A549 (cell line): ENCODE measurements around the gene ADGRG2. TPM values are rescaled to one million over a fixed set of nuclear protein-coding genes. Genes with fewer than 3 reads are reported as not detected.

Experiments used
- ATAC-seq, 2 experiments: fragments of 200-7000 bp in 1 of 2; fragments of >200 bp in 1 of 2; cut with Nextera tagmentation in 1 of 2; cut with Tn5 transposase in 1 of 2; 3 replicates each; pipeline versions ENCODE4 v1.8.0 to v1.9.1; 2018 to 2020; ENCODE audit warnings: mild to moderate bottlenecking in 1 of 2, moderate library complexity in 1 of 2
- CTCF ChIA-PET: fragments of 300-600 bp; sonication (Branson Sonifier 250); formaldehyde crosslinking; extraction: SDS; loops from one replicate; lab custom pipeline; 2021; ENCODE audit warnings: antibody characterized with exemption, inconsistent platforms; lab: Yijun Ruan, JAX
- POLR2A ChIA-PET: fragments of 350-600 bp; formaldehyde crosslinking; extraction: SDS; loops from one replicate; lab custom pipeline; 2021; ENCODE audit warnings: antibody characterized with exemption, inconsistent platforms; lab: Yijun Ruan, JAX
- DNase-seq, 2 experiments: peaks; one replicate each; pipeline versions ENCODE4 v3.0.0 to v3.0.0-alpha.2; 2011 to 2016; ENCODE audit warnings: low read depth in 1 of 2, low spot score in 1 of 2
- FAIRE-seq: peaks from 2 replicates; lab custom pipeline; 2011; peaks lifted over from hg19 to GRCh38; lab: Jason Lieb, UNC
- H3K27ac ChIP-seq, 2 experiments: fragments of >200 bp; sonication (Bioruptor Twin); formaldehyde crosslinking; 3 replicates each; pipeline ENCODE4 v1.5.1; 2016 to 2017
- H3K4me1 ChIP-seq: fragments of >200 bp; sonication (Bioruptor Twin); formaldehyde crosslinking; 3 replicates; pipeline ENCODE4 v1.6.1; 2016
- H3K4me2 ChIP-seq: fragments of >200 bp; sonication (Bioruptor Twin); formaldehyde crosslinking; 3 replicates; pipeline ENCODE4 v1.6.1; 2016
- H3K4me3 ChIP-seq: fragments of >200 bp; sonication (Bioruptor Twin); formaldehyde crosslinking; 3 replicates; pipeline ENCODE4 v1.5.1; 2016
- H3K9me3 ChIP-seq: fragments of >200 bp; sonication (Bioruptor Twin); formaldehyde crosslinking; 3 replicates; pipeline ENCODE4 v1.6.1; 2016
- CBX2 ChIP-seq: fragments of 200-600 bp; sonication (generic); IDR thresholded peaks from 2 replicates; pipeline ENCODE4 v1.6.1; 2016; ENCODE audit warnings: low read depth, mild to moderate bottlenecking, borderline replicate concordance
- CHD2 ChIP-seq: fragments of 150-350 bp; IDR thresholded peaks from 2 replicates; pipeline ENCODE4 v1.6.1; 2014; ENCODE audit warnings: low read length; ENCODE audit not compliant: partially characterized antibody
- EHF ChIP-seq: fragments of 250-450 bp; sonication (Bioruptor Pico); IDR thresholded peaks from 2 replicates; pipeline ENCODE4 v1.5.0; 2020; ENCODE audit warnings: mild to moderate bottlenecking
- EHMT2 ChIP-seq: fragments of 200-600 bp; sonication (generic); IDR thresholded peaks from 2 replicates; pipeline ENCODE4 v1.6.1; 2016; ENCODE audit warnings: antibody characterized with exemption, low read depth, mild to moderate bottlenecking, moderate library complexity
- ELK1 ChIP-seq: fragments of 150-350 bp; IDR thresholded peaks from 2 replicates; pipeline ENCODE4 v1.6.1; 2014; ENCODE audit warnings: low read depth, mild to moderate bottlenecking, low read length
- FOSL2 ChIP-seq, 2 experiments: fragments of 450-650 bp in 1 of 2; fragments of >200 bp in 1 of 2; sonication (Bioruptor Twin) in 1 of 2; formaldehyde crosslinking; IDR thresholded peaks; 2 replicates each; pipeline versions ENCODE4 v1.5.0 to v1.6.1; 2016 to 2020; ENCODE audit warnings: mild to moderate bottlenecking in 1 of 2, moderate library complexity in 1 of 2
- GATA3 ChIP-seq: IDR thresholded peaks from 2 replicates; pipeline ENCODE4 v1.6.1; 2012; ENCODE audit warnings: borderline replicate concordance
- HES2 ChIP-seq: fragments of >200 bp; sonication (Bioruptor Twin); formaldehyde crosslinking; IDR thresholded peaks from 2 replicates; pipeline ENCODE4 v1.6.1; 2016
- HEYL ChIP-seq: fragments of 250-450 bp; sonication (Bioruptor Pico); IDR thresholded peaks from 2 replicates; pipeline ENCODE4 v1.8.0; 2021; ENCODE audit warnings: mild to moderate bottlenecking, moderate library complexity
- HMGXB4 ChIP-seq: fragments of 250-450 bp; sonication (Bioruptor Pico); IDR thresholded peaks from 2 replicates; pipeline ENCODE4 v1.5.0; 2021; ENCODE audit warnings: mild to moderate bottlenecking, moderate library complexity, borderline replicate concordance
- HOXB13 ChIP-seq: fragments of 250-450 bp; sonication (Bioruptor Pico); IDR thresholded peaks from 2 replicates; pipeline ENCODE4 v1.5.0; 2020; ENCODE audit warnings: low read depth, mild to moderate bottlenecking, moderate library complexity
- HOXB5 ChIP-seq: fragments of 250-450 bp; sonication (Bioruptor Pico); IDR thresholded peaks from 2 replicates; pipeline ENCODE4 v1.5.0; 2020; ENCODE audit warnings: mild to moderate bottlenecking, moderate library complexity
- JUN ChIP-seq, 2 experiments: fragments of >200 bp; sonication (Bioruptor Twin); formaldehyde crosslinking; IDR thresholded peaks; 2 replicates in 1 of 2; 3 replicates in 1 of 2; pipeline ENCODE4 v1.6.1; 2016 to 2017
- JUNB ChIP-seq: fragments of >200 bp; sonication (Bioruptor Twin); formaldehyde crosslinking; IDR thresholded peaks from 2 replicates; pipeline ENCODE4 v1.6.1; 2016
- MAFK ChIP-seq: fragments of 450-650 bp; IDR thresholded peaks from 2 replicates; pipeline ENCODE4 v1.6.1; 2014; ENCODE audit not compliant: partially characterized antibody
- NFE2L2 ChIP-seq: fragments of 150-350 bp; conservative IDR thresholded peaks from 2 replicates; pipeline ENCODE4 v1.6.1; 2014; ENCODE audit warnings: low read length
- NR3C1 ChIP-seq: fragments of >200 bp; sonication (Bioruptor Twin); formaldehyde crosslinking; IDR thresholded peaks from 3 replicates; pipeline ENCODE4 v1.6.1; 2017
- POLR2A ChIP-seq: IDR thresholded peaks from 2 replicates; pipeline ENCODE4 v1.6.1; 2012; ENCODE audit warnings: mild to moderate bottlenecking, low read length
- POLR2AphosphoS2 ChIP-seq: conservative IDR thresholded peaks from 2 replicates; pipeline ENCODE4 v1.6.1; 2012; ENCODE audit warnings: low read length, improper control_type of control experiment, inconsistent platforms
- RCOR1 ChIP-seq: fragments of 150-350 bp; IDR thresholded peaks from 2 replicates; pipeline ENCODE4 v1.6.1; 2014; ENCODE audit warnings: antibody characterized with exemption, low read length, low read depth
- RFX5 ChIP-seq: fragments of 450-650 bp; IDR thresholded peaks from 2 replicates; pipeline ENCODE4 v1.7.1; 2014; ENCODE audit warnings: antibody characterized with exemption, mild to moderate bottlenecking, moderate library complexity
- SMC3 ChIP-seq: fragments of >200 bp; sonication (Bioruptor Twin); formaldehyde crosslinking; IDR thresholded peaks from 3 replicates; pipeline ENCODE4 v1.6.1; 2018; ENCODE audit warnings: inconsistent platforms
- SREBF2 ChIP-seq: fragments of 450-650 bp; IDR thresholded peaks from 2 replicates; pipeline ENCODE4 v1.6.1; 2014; ENCODE audit warnings: mild to moderate bottlenecking, moderate library complexity
- TP53 ChIP-seq: fragments of 250-450 bp; sonication (Bioruptor Pico); IDR thresholded peaks from 2 replicates; pipeline ENCODE4 v1.5.0; 2021; ENCODE audit warnings: mild to moderate bottlenecking, moderate library complexity
- ZSCAN20 ChIP-seq: fragments of 250-450 bp; sonication (Bioruptor Pico); IDR thresholded peaks from 2 replicates; pipeline ENCODE4 v1.8.0; 2022; ENCODE audit warnings: mild to moderate bottlenecking, moderate library complexity
- whole genome bisulfite sequencing: methylation state at CpG from one replicate; pipeline ENCODE4 v1.1.6; 2017; ENCODE audit errors: missing lambda C conversion rate; 5-methylcytosine and 5-hydroxymethylcytosine counted together
- polyA plus RNA-seq, 4 experiments: library from polyadenylated mRNA; depleted of rRNA in 3 of 4; stranded (reverse); fragments of >200 nt; fragmentation: RNase III in 1 of 4; extraction: RNeasy Plus Mini Kit Qiagen cat#74134 plus additional on column Dnase treatment in 1 of 4; gene quantifications; 2 replicates in 3 of 4; 3 replicates in 1 of 4; pipeline ENCODE4 v1.2.3, GENCODE V29; 2011 to 2017
- TF ChIP-seq, protein P1 (sequence below): IDR thresholded peaks from 2 replicates; pipeline ENCODE4 v1.6.1; 2012; ENCODE audit warnings: low read depth, borderline replicate concordance

Gene ADGRG2
- polyA plus RNA-seq, 2 of the 4 experiments (the other 2 are of a cell fraction): 5.2 to 10.3 TPM

- 83% methylated on average over 12 of the region's 12 CpGs for WGBS
- CTCF ChIA-PET: no interaction called here
- POLR2A ChIA-PET: no interaction called here
Observed at GRCh38 chrX:19094654-19095053, 27.6 kb downstream of the ADGRG2 start.

DNA sequence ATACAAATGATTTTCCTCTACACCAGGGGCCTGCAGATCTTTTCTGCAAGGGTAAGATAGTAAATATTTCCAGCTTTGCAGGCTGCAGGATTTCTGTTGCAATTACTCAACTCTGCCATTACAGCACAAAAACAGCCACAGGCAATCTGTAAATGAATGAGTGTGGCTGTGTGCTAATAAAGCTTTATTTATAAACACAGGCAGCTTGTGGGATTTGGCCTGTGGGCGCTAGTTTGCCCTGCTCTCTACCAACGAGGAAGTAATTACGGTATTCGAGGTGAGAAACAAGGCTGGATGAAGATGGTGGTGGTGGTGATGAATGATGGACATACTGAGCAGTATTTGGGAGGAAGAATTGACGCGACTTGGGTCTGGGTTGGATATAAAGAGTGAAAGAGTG, 30.7 kb downstream of the ADGRG2 start:
- Histone ChIP-seq H3K4me3 (no peak overlapping the region), H3K4me2 (no peak overlapping the region), H3K9me3 (peaks cover 16% of the 10 kb centered on the region), H3K27ac (no peak overlapping the region), H3K4me1 (peaks cover 4% of the 10 kb centered on the region; the same call in 2 of the 3 replicates)
- no peak for ATAC-seq
- no peak for DNase-seq
- 85% methylated on average over 6 of the region's 6 CpGs for WGBS
- TF ChIP-seq NFE2L2: no peak
- TF ChIP-seq SMC3: no peak
- TF ChIP-seq CHD2: no peak
- TF ChIP-seq RFX5: no peak
- TF ChIP-seq JUN (IDR thresholded peaks at IDR 0.05): no peak
- no peak for TF ChIP-seq RCOR1
- no peak for TF ChIP-seq HOXB5 (CRISPR knock-in tag)
- TF ChIP-seq MAFK: no peak
- TF ChIP-seq JUNB: no peak
- no peak for TF ChIP-seq NR3C1
- TF ChIP-seq GATA3: no peak
- TF ChIP-seq EHMT2: no peak
- no peak for TF ChIP-seq ELK1
- TF ChIP-seq EHF (CRISPR knock-in tag): no peak
- TF ChIP-seq HOXB13: no peak
- no peak for TF ChIP-seq TP53 (CRISPR knock-in tag)
- CTCF ChIA-PET: interaction anchor here (0.6 to 0.9 kb wide), 4 partner anchors 8 to 50 kb away, joined by 3 read pairs; partner anchors contain the start of gene ADGRG2
- POLR2A ChIA-PET: no interaction called here
- FAIRE-seq: no peak

More at GRCh38 chrX:19094654-19095053, 27.6 kb downstream of the ADGRG2 start:
- FAIRE-seq: no peak
- H3K4me1 ChIP-seq: peaks cover 11% of the 10 kb centered on the region; the same call in 2 of the 3 replicates
- no peak overlapping the region for H3K27ac ChIP-seq
- H3K4me2 ChIP-seq: no peak overlapping the region
- no peak for ATAC-seq
- no peak overlapping the region for H3K4me3 ChIP-seq
- DNase-seq: no peak
- TF ChIP-seq HEYL (CRISPR knock-in tag) (no peak), GATA3 (no peak), NFE2L2 (no peak), HES2 (no peak), ZSCAN20 (no peak), POLR2A (no peak), SREBF2 (no peak), CBX2 (no peak), POLR2AphosphoS2 (no peak), HMGXB4 (CRISPR knock-in tag) (no peak), RCOR1 (no peak), FOSL2 (IDR thresholded peaks at IDR 0.05) (no peak), FOSL2 (CRISPR knock-in tag; IDR thresholded peaks at IDR 0.05) (no peak)
- TF ChIP-seq, protein P1, sequence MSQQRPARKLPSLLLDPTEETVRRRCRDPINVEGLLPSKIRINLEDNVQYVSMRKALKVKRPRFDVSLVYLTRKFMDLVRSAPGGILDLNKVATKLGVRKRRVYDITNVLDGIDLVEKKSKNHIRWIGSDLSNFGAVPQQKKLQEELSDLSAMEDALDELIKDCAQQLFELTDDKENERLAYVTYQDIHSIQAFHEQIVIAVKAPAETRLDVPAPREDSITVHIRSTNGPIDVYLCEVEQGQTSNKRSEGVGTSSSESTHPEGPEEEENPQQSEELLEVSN: no peak
- H3K9me3 ChIP-seq: peaks cover 10% of the 10 kb centered on the region
